ENCODE measurements around the gene AFAP1. TPM values are rescaled to one million over a fixed set of nuclear protein-coding genes. Genes with fewer than 3 reads are reported as not detected.
"Not testable (repeated sequence)": the region's sequence is repeated elsewhere in the genome, so short reads cannot be mapped to it uniquely, and the experiment has no call there.

Gene AFAP1
- polyA plus RNA-seq, 1 experiment: 48.5 TPM

DNA sequence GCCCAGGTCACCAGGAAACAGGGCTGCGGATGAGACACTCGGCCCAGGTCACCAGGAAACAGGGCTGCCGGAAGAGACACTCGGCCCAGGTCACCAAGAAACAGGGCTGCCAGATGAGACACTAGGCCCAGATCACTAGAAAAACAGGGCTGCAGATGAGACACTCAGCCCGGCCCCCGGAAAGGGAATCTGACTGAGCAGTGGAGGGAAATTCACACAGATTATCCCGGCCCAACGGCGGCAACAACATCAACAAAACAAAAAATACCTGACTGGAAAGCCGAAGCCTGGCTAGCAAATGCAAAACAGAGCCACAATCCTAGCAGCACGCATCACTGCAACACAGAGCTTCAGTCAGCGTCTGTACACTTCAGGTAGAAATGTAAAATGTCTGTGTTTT is 20.7 kb downstream of the AFAP1 start:
- POLR2A ChIA-PET: no interaction called here
- TF ChIP-seq, protein P1, sequence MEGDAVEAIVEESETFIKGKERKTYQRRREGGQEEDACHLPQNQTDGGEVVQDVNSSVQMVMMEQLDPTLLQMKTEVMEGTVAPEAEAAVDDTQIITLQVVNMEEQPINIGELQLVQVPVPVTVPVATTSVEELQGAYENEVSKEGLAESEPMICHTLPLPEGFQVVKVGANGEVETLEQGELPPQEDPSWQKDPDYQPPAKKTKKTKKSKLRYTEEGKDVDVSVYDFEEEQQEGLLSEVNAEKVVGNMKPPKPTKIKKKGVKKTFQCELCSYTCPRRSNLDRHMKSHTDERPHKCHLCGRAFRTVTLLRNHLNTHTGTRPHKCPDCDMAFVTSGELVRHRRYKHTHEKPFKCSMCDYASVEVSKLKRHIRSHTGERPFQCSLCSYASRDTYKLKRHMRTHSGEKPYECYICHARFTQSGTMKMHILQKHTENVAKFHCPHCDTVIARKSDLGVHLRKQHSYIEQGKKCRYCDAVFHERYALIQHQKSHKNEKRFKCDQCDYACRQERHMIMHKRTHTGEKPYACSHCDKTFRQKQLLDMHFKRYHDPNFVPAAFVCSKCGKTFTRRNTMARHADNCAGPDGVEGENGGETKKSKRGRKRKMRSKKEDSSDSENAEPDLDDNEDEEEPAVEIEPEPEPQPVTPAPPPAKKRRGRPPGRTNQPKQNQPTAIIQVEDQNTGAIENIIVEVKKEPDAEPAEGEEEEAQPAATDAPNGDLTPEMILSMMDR (IDR thresholded peaks at IDR 0.05; ENCODE audit: insufficient read depth, low read depth, low read length): no peak
- CTCF ChIA-PET: interaction anchor here (0.6 to 1.1 kb wide), 2 partner anchors 17 to 108 kb away, joined by 3 to 4 read pairs; no protein-coding TSS in a partner anchor

DNA sequence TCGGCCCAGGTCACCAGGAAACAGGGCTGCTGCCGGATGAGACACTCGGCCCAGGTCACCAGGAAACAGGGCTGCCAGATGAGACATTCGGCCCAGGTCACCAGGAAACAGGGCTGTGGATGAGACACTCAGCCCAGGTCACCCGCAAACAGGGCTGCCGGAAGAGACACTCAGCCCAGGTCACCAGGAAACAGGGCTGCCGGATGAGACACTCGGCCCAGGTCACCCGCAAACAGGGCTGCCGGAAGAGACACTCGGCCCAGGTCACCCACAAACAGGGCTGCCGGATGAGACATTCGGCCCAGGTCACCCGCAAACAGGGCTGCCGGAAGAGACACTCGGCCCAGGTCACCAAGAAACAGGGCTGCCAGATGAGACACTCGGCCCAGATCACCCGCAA is 21.5 kb downstream of the AFAP1 start:
- H3K27me3 ChIP-seq (ENCODE audit: control insufficient read depth, insufficient read depth, low read length); H3K4me3 ChIP-seq (ENCODE audit: low read depth, low read length); H3K36me3 ChIP-seq (ENCODE audit: control insufficient read depth, insufficient read depth, low read length); POLR2A ChIA-PET; DNase-seq (ENCODE audit: low read depth): not testable (repeated sequence)
- CTCF ChIA-PET: interaction anchor here (1.2 kb wide), 1 partner anchor 9 kb away, joined by 4 read pairs; no protein-coding TSS in a partner anchor

More for the DNA sequence above, 20.7 kb downstream of the AFAP1 start:
- no peak for DNase-seq (ENCODE audit: low read depth)
- Histone ChIP-seq H3K4me3 (ENCODE audit: low read depth, low read length) (no peak overlapping the region), H3K27me3 (ENCODE audit: control insufficient read depth, insufficient read depth, low read length) (no peaks in the 10 kb centered on the region), H3K36me3 (ENCODE audit: control insufficient read depth, insufficient read depth, low read length) (no peaks in the 10 kb centered on the region)

DNA sequence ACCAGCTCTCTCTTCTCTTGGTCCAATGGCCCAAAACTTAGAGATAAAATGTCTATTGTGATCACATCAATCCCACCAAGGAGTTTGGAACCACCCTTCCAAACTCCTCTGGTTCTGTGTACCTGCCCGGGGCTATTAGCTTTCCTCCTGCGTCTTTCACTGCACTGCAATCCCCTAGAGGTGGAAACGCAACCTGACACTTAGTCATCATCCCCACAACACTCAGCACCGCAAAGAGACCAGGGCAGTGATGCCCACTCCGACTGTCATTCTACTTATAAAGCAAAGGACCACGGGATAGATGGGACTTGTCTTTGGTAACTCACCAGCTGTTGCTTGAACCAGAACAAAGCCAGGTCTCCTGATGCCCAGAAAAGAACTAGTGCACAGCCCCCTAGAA is 22.0 kb downstream of the AFAP1 start:
- ChIA-PET CTCF (interaction anchor here (1.2 kb wide), 1 partner anchor 9 kb away, joined by 4 read pairs; no protein-coding TSS in a partner anchor), POLR2A (no interaction called here)
- Histone ChIP-seq H3K27me3 (ENCODE audit: control insufficient read depth, insufficient read depth, low read length) (no peaks in the 10 kb centered on the region), H3K36me3 (ENCODE audit: control insufficient read depth, insufficient read depth, low read length) (no peaks in the 10 kb centered on the region), H3K4me3 (ENCODE audit: low read depth, low read length) (no peak overlapping the region)
- DNase-seq (ENCODE audit: low read depth): no peak
- TF ChIP-seq, protein P1 (IDR thresholded peaks at IDR 0.05; ENCODE audit: insufficient read depth, low read depth, low read length): no peak

DNA sequence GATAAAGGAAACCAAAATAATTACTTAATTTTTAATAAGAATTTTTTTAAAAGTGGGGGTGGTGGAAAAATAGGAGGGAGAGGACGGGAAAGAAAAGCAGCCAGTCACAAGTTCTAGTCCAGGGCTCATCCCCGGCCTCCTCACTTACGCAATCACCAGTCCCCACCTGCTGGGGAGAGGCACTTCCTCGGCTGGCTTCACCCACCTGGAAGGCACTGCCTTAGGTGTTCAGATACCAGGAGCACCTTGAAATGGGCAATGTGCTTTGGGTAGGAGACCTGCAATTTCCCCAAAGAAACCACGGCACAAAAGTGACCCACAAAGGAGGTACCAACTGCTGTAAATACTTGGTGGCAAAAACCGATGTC is 23.8 kb downstream of the AFAP1 start:
- DNase-seq (ENCODE audit: low read depth): no peak
- TF ChIP-seq, protein P1 (IDR thresholded peaks at IDR 0.05; ENCODE audit: insufficient read depth, low read depth, low read length): no peak
- Histone ChIP-seq H3K27me3 (ENCODE audit: control insufficient read depth, insufficient read depth, low read length) (no peaks in the 10 kb centered on the region), H3K4me3 (ENCODE audit: low read depth, low read length) (no peak overlapping the region), H3K36me3 (ENCODE audit: control insufficient read depth, insufficient read depth, low read length) (no peaks in the 10 kb centered on the region)
- CTCF ChIA-PET: no interaction called here
- POLR2A ChIA-PET: no interaction called here

DNA sequence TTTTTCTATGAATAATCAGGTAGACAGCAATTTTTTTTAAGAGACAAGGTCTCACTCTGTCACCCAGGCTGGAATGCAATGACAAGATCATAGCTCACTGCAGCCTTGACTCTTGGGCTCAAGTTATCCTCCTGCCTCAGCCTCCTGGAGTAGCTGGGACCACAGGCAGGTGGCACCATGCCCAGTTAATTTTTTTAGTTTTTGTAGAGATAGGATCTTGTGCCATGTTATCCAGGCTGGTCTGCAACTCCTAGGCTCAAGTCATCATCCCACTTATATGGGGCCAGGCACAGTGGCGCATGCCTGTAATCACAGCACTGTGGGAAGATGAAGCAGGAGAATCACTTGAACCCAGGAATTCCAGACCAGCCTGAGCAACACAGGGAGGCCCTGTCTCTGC is 26.8 kb downstream of the AFAP1 start:
- no peaks in the 10 kb centered on the region for H3K36me3 ChIP-seq (ENCODE audit: control insufficient read depth, insufficient read depth, low read length)
- CTCF ChIA-PET: interaction anchor here (1.1 to 1.3 kb wide), 2 partner anchors 10 to 110 kb away, joined by 3 to 6 read pairs; no protein-coding TSS in a partner anchor
- no peak for DNase-seq (ENCODE audit: low read depth)
- POLR2A ChIA-PET: no interaction called here
- no peak overlapping the region for H3K4me3 ChIP-seq (ENCODE audit: low read depth, low read length)
- H3K27me3 ChIP-seq (ENCODE audit: control insufficient read depth, insufficient read depth, low read length): no peaks in the 10 kb centered on the region
- TF ChIP-seq, protein P1 (IDR thresholded peaks at IDR 0.05; ENCODE audit: insufficient read depth, low read depth, low read length): no peak

DNA sequence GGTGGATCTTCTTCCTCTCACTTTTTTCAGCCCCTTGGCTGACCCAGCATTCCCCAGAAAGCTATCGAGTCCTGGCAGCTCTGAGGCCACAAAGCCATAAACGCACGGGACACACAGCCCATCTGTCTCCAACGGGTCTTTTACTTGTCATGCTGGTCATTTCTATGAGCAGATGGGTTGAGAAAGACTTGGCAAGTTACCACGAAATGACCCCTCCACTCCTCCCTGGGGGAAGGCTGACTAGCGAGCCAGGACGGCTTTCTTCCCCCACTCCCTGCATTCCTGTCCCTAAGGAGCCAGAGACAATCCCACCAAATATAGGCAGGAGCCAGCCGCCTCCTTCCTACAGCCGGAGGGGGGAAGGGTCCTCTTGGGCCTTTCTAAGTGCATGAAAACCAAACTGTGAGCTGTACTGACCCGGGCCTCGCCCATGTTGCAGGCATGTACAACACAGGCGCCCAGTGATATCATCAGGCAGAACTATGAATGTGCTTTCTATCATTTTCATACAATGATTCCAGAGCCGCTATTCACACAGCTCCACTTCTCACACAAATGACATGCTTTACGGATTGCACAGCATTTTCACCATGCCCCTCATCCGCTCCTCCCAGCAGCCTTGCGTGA is 28.6 kb downstream of the AFAP1 start:
- Histone ChIP-seq H3K36me3 (ENCODE audit: control insufficient read depth, insufficient read depth, low read length) (no peaks in the 10 kb centered on the region), H3K4me3 (ENCODE audit: low read depth, low read length) (no peak overlapping the region), H3K27me3 (ENCODE audit: control insufficient read depth, insufficient read depth, low read length) (no peaks in the 10 kb centered on the region)
- no peak for DNase-seq (ENCODE audit: low read depth)
- ChIA-PET POLR2A (interaction anchor here (0.6 kb wide), 1 partner anchor 25 kb away, joined by 4 read pairs; no protein-coding TSS in a partner anchor), CTCF (interaction anchor here (0.7 kb wide), 1 partner anchor 267 kb away, joined by 3 read pairs; no protein-coding TSS in a partner anchor)
- TF ChIP-seq, protein P1 (IDR thresholded peaks at IDR 0.05; ENCODE audit: insufficient read depth, low read depth, low read length): no peak

Data from BJ (cell line).